HG03439 (cell line): ENCODE data around the gene STIM1.
"Not testable (repeated sequence)": the region's sequence is repeated elsewhere in the genome, so short reads cannot be mapped to it uniquely, and the experiment has no call there.

Experiments
- ATAC-seq: cut with Tn5 transposase; IDR thresholded peaks from one replicate; pipeline ENCODE4 v1.9.1; 2021; ENCODE audit warnings: mild to moderate bottlenecking, moderate library complexity; ENCODE audit not compliant: unreplicated experiment

STIM1 gene

DNA sequence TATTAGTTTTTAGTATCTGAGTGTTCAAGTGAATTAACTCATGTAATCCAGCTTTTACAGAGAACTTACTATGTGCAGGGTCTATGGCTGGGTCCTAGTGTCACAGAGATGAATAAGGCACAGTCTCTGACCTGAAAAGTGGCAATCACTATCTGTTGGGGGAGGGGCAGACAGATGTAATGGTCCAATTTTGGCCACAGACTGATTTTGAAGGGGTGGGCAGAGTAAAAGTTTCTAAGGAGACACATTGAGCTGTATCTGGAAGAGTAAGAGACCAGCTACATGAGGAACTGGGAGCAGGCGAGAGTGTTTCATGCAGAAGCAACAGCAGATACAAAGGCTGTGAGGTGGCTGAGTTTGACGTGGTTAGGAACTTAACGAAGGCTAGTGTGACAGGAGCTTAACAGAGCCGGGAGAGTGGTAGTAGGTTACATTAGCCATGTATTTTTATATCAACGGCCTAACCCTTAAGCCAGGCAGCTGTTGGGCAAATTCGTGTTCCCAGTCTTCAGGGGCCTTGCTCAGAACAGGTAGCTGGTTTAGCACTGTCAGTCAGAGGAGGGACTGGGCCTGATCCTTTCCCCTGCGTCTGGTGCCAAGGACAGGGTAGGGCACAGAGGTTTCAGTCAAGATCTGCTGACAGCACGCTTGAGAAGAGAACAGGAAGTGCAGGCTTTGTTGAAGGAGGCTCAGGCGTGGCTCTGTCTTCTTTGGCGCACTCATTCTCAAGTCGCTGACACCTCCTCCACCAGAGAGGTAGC, 1.4 kb upstream of the STIM1 start:
- ATAC-seq: peak; percentile 26

DNA sequence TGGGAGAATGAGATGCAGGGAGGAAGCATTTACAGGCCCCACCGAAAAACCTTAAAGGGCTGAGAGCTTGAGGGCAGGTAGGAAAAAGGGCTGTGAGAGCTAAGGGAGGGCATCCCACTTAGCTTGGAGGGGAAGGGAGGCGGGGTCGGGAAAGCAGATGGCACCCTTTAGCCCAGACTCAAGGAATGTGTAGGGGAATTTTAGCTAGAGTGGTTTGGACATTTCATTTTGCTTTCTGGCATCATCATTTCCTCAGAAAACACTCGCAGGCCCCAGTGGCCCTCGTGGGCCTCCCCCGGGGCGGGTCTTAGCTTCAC, 846 bp upstream of the STIM1 start:
- no peak for ATAC-seq

DNA sequence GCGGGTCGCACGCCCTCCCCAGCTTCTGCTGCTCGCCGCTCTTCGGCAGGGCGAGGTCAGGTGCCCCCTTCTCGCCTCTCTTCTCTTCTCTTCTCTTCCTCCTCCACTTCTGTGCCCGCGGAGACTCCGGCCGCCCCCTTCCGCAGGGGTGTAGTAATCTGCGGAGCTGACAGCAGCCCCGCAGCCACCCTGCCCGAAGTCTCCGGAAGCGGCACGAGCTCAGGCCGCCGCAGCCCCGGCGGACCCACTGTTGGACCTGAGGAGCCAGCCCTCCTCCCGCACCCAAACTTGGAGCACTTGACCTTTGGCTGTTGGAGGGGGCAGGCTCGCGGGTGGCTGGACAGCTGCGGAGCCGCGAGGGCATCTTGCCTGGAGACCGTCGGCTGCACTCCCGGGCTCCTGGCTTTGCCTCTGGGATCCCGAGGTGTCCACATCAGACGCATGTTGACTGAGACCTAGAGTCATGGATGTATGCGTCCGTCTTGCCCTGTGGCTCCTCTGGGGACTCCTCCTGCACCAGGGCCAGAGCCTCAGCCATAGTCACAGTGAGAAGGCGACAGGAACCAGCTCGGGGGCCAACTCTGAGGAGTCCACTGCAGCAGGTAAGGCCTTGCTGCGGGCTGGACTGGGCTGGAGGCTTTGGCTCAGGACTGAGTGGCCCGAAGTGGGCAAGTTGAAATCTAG, 486 bp downstream of the STIM1 start:
- ATAC-seq: peak; percentile 18

DNA sequence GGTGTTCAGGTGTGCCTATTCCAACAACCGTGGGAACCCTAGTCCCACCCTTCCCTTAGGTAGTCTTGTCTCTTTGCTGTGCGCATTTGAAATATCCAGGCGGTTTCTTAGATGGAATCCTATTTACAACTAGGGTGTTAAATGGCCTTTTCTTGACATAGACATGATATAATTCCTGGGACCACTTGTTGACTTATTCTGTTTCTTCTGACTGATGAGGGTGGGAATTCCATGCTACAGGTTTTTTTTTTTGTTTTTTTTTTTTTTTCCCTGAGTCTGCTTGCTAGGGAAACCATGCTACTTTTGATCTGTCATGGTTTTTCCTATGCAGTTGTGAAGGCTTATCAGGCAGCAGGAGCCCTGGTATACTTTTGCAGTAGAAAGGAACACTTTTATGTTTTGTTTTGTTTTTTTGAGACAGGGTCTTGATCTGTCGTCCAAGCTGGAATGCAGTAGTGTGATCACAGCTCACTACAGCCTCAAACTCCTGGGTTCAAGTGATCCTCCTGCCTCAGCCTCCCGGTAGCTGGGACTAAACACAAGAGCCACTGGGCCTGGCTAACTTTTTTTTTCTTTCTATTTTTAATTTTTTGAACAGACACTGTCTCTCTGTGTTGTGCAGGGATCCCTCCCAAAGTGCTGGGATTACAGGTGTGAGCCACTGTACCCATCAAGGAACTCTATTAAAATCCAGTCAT, 1.5 kb downstream of the STIM1 start:
- no peak for ATAC-seq

DNA sequence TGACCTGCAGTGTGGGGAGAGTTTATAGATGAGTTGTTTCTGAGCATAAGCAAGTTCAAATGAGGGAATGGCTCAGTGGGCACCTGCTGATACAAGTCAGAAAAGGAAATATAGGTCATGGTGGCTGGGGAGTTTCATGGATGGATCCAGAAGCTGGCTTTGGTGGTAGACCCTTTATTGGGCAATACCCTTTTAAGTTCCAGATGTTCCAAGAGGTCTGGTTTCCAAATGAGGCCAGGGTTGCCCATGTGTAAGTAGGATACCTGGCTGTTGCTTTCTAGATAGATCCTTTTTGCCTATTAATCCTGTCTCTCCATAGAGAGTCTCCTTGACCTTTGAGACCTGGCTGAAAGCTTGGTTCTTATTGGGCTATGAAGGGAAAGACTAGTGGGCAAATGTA, 2.2 kb downstream of the STIM1 start:
- no peak for ATAC-seq

DNA sequence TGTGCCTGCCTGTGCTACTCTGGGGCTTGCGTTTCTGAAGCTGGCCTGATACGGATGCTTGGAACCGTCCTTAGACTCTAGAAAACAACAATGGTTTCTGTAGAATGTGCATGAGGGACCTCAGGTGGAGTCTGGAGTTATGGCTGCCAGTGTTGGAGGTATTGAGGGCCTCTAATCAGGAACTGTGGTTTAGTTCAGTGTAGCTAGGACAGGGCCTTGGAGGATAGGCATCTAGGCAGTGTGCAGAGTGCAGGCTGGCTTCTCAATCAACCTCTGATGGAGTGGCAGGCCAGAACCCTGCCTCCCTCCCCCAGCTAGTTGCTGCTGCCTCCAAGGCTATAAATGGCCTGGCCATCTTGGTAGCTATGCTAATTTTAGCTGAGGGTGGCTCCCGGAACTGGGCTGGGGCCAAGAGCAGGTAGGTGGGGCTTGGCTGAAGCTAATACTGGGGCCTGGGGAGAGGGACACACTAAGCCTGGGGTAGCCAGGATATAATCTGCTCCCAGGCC, 4.0 kb downstream of the STIM1 start:
- ATAC-seq: peak; percentile 27

DNA sequence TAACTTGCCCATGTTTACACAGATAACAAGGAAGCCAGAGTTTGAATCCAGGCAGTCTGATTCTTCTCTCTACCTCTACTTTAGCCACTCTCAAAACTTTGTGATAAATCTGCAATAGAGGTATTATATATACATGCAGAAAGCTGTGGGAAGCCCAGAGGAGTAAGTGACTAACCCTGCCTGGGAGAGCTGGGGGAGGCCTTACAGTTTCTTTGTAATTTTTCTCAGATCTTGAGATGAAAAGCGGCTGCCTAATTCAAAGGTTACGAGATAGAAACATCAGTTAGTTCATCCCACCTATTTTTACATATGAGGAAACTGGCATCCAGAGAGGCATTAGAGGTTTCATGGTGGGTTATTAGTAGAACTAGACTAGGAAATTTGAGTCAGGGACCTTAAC, 4.9 kb downstream of the STIM1 start:
- no peak for ATAC-seq

DNA sequence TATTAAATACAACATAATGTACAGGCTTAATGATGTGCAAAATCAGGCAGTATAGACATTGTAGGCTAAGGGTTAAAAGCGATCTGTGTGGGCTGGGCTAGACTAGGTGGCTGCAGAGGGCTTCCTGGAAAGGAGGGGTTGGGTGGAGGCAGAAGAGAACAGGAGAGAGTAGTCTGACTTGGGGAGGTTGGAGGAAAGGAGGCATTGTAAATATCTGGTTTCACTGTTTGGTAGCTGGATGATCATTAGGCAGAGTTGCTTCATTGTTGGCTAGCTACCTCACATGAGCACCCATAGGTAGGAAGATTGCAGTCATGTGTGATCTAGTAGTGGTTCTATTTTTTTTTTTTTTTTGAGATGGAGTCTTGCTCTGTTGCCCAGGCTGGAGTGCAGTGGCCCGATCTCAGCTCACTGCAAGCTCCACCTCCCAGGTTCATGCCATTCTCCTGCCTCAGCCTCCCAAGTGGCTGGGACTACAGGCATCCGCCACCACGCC, 5.5 kb downstream of the STIM1 start:
- ATAC-seq: not testable (repeated sequence)

DNA sequence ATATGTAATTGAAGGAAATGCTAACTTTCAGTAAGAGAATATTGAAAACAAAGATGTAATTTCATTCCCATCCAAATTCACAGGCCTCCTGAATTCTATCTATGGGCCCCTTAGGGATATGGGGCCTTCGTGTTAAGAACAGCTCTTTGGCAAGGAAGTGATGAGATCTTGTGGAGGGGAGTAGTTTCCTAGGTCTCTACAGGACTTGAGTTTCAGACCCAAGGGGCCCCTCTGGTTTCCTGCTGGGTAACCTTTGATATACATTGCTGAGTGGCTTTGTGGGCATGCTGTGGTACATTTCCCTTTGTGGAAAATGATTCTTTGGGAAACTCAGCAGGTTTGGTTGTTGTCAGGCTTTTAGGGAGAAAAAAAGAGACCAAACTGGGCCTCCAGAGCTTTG, 6.2 kb downstream of the STIM1 start:
- ATAC-seq: no peak

DNA sequence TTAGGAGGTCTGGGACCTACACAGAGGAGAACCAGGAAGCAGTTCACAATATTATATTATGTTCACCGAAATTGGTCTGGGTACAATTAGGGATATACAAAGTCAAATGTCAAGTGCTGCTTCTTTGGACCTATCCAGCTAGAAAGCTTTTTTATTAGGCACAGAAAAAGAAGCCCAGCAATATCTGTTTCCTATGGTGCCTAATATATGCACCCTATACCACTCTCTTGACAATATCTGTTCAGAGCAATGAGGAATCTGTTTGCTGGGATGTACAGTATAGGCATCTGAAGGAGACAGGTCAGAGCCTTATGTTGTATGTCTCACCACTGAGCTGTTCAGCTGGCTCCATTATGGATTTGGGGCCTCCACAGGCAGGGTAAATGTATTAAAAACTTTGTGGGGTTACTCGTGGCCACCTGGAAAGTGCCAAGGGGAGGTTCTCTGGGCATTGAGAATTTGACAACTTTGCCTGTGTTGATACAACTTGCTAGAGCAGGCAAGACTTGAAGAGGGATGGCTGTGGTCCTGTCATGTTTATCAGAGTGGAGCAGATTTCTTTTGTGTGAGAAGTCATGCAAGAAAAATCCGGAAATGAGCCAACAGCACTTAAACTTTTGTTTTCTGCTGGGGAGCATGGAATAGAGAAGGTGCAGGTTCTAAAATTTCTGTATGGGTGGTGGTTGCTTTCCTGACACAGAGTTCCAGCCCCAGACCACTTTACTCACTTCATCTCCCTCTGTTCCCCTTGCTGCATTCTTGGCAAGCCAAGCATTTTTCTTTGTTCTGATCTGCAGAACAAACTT, 10.1 kb downstream of the STIM1 start:
- no peak for ATAC-seq

DNA sequence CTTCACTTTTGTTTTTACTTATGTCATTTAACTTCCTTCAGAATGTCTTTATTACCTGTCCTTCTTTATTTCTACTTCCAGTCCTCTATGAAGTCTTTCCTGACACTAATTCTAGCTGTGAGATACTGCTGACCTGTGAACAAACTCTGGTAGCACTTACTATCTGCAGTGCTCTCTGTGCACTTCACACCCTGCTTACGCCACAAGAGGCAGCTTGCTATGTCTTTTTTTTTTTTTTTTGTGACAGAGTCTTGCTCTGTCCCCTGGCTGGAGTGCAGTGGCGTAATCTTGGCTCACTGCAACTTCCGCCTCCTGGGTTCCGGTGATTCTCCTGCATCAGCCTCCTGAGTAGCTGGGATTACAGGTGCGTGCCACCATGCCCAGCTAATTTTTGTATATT, 10.7 kb downstream of the STIM1 start:
- no peak for ATAC-seq

DNA sequence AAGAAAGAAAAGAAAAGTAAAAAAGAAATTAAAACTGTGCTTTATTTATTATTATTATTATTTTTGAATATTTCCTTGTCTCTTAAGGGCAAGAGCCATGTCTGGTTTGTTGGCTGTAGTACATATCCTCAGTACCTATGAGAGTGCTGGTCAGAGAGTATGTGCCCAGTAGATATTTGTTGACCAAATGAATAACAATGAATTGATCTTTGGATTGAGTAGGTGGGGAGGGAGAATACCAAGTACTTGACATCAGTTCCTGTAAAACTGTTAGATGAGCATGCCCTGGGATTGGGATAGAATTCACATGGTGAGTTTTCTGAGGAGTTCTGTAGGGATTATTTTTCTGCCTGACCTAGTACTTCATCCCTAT, 11.4 kb downstream of the STIM1 start:
- no peak for ATAC-seq

DNA sequence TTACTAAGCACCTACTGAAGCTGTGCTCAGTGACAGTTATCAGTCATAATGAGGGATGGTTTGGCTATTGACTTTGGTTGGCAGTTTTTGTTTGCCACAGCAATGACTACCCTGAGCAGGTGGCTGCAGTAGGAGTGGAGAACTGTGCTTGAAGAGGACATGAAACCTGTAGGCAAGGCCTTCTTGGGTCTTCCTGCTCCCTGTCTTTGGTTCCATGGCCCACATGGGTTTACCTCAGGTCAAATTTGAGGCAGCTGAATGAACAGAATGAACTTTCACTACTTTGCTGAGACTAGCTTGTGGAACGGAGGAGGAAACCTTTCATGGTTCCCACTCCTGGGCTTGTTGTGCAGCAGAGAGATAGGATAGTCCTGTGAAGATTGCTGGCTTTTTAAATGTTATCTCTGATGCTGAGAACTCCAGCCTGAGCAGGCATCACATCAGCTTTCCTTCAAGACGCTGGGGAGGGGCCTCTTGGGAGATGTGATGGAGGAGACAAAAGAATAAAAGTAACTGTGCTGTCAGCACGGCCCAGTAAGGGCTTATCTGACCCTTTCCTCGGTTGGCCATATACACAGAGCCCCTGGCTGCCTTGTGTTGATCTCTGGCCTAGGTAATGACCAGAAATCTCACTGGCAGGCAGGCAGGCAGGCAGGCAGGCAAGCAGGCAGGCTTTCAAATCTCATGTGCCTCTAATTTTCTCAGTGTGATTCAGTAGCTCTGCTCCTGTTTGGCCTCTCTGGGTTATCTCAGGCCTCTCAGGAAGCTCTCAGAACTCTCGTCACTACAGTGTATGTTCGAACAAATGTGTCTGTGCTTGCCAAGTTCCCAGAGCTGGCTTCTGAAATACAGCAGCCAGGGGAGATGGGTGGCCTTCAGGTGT, 12.0 kb downstream of the STIM1 start:
- ATAC-seq: peak; percentile 42

DNA sequence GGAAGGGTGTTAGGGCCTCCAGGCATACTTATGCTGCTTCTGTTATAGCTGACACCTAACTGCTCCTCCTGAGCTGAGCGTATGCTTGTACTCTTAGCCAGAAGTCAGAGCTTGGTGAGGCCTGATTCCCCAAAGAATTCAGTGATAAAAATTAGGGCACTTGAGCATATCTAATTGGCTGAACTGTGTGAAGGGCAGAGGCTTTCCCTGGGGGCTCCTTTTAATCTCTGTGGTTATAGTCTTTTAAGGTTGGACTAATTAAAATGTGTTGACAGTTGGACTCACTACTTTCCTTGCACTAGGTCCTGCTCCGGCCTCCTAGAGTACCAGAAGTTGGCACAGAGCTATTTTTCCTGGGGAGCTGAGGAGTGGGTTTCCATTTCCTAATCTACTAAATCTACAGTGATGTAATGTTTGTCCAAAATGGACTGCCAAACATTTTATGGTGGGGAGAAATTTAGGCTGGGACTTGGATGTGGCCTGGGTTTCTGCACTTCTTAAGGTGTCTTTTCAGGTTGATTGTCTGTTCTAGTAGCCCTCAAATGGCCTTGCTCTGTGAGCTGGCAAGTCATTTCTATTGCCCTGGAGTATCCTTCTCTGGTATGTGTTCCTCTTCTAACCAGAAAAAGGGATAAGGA, 18.4 kb downstream of the STIM1 start:
- no peak for ATAC-seq

DNA sequence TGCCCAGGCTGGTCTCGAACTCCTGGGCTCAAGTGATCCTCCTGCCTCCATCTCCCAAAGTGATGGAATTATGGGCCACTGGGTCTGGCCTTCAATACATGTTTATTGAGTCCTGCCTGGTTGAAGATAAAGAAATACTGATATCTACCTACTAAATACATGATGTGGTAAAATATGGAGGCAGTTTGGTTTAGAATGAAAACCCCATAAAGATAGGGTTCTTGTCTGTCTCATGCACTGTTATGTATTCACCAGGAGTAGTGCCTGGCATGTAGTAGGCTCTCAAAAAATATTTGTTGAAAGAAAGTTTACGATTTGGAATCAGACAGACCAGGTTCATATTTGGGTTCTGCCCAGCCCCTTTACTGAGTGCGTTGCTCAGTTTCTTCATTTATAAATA, 21.1 kb downstream of the STIM1 start:
- no peak for ATAC-seq

DNA sequence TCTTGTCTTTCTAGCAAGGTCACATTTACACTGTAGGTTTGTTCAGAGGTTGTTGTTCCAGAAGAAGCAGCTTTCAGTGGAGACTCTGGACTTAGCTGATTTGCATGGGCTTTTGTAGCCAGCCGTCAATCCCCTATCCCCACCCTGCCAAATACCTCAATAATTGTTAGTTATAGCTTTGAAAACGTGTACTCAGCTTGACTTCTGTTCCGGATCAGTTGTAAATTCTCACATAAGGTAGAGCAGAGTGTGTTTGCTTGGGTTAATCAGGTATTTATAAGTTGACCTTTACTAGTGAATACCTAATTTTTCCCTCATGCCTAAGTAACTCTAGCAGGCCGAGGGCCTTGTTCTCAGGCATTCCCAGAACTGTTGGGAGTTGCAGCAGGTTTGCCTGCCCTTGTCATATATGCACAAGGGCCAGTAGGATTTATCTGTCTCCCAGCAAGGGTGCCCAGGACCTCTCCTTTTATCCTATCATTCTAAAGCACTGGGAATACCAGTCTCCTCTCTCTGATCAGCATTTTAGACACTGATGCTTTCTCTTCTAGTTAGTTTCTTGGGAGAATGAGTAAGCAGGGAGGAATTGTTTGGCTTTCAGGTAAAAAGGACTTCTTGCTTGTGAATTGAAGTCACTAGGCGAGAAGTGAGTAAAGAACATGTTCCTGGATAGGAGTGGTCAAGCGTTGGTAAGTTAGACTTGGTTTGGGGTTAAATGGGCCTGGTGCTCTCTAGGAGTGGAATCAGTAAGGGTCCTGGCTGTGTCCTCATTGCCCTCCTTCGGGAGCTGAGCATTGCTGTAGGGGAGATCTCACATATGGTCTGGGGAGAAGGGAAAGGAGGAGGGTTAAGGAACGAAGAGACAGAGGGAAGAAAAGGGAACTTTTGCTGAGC, 22.1 kb downstream of the STIM1 start:
- ATAC-seq: no peak

DNA sequence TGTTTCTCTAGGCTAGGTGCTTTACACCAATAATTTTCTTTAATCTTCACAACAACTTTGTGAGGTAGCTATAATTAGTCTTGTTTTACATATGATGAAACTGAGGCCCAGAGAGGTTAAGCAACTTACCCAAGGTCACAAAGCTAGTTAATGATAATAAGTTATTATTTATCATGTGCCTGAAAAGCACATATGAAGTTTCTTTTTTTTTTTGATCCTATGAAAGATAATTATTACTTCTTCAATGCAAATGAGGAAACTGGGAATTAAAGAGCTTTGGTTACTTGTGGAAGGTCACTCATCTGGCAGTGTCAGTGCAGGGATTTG, 22.8 kb downstream of the STIM1 start:
- ATAC-seq: no peak

DNA sequence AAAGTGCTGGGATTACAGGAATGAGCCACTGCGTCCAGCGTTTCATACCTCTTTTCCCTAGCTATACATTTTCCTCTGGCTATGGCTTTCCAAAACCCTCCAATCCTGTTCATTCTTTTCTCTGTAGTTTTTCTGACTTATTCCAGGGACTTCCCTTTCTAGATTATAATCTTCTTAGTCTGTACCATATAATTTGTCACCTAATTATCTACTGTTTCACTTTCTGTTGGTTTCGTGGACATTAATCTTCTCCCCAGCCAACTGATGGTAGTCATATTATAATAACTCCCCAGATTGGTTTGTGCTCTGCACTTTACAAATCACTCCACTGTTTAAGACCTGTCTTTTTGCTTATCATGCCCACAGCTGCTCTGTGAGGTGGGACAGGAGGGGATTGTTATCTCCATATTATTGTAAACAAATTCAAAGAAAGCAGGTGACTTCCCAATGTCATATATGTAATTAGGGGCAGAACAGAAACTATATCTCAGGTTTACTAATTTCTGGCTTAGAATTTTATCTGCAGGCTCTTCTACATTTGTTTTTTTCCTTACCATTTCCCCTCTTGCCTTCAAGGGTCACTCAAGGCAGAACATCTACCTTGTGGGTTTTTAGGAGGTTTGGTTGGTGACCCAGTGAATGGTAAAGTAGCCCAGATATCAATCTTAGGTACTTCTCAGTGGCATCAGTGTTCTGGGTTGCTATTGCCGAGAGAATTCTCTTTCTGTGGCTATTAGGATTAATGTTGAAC, 23.9 kb downstream of the STIM1 start:
- peak; percentile 44 for ATAC-seq
